HEK293T (cell line): Measurements from ENCODE around the gene FNDC3B.

Source experiments
- ARNT ChIP-seq: fragments of 450-650 bp; IDR thresholded peaks from 2 replicates; pipeline ENCODE4 v1.6.1; 2017; ENCODE audit warnings: mild to moderate bottlenecking
- BHLHE40 ChIP-seq: fragments of 450-650 bp; IDR thresholded peaks from 2 replicates; pipeline ENCODE4 v1.6.1; 2016; ENCODE audit warnings: mild to moderate bottlenecking, moderate library complexity, borderline replicate concordance
- CTBP1 ChIP-seq: fragments of 450-650 bp; IDR thresholded peaks from 2 replicates; pipeline ENCODE4 v1.6.1; 2016; ENCODE audit warnings: borderline replicate concordance
- ELF4 ChIP-seq: fragments of 450-650 bp; IDR thresholded peaks from 2 replicates; pipeline ENCODE4 v1.6.1; 2017; ENCODE audit warnings: antibody characterized with exemption
- FOXA1 ChIP-seq: fragments of 450-650 bp; IDR thresholded peaks from 2 replicates; pipeline ENCODE4 v1.6.1; 2016; ENCODE audit warnings: mild to moderate bottlenecking
- FOXM1 ChIP-seq: fragments of 450-650 bp; IDR thresholded peaks from 2 replicates; pipeline ENCODE4 v1.6.1; 2017; ENCODE audit warnings: mild to moderate bottlenecking, borderline replicate concordance
- HDGF ChIP-seq: fragments of 450-650 bp; IDR thresholded peaks from 2 replicates; pipeline ENCODE4 v1.6.1; 2017; ENCODE audit warnings: antibody characterized with exemption, borderline replicate concordance
- LEF1 ChIP-seq: fragments of 450-650 bp; IDR thresholded peaks from 2 replicates; pipeline ENCODE4 v1.6.1; 2017; ENCODE audit warnings: mild to moderate bottlenecking, borderline replicate concordance
- SP1 ChIP-seq: fragments of 450-650 bp; IDR thresholded peaks from 2 replicates; pipeline ENCODE4 v1.6.1; 2017
- SUZ12 ChIP-seq: fragments of 450-650 bp; IDR thresholded peaks from 2 replicates; pipeline ENCODE4 v1.6.1; 2016; ENCODE audit warnings: mild to moderate bottlenecking
- TARDBP ChIP-seq: fragments of 450-650 bp; IDR thresholded peaks from 2 replicates; pipeline ENCODE4 v1.6.1; 2016
- TF ChIP-seq, protein P1 (sequence below): fragments of 450-650 bp; IDR thresholded peaks from 2 replicates; pipeline ENCODE4 v1.6.1; 2016

GRCh38 chr3:172192830-172193415 lies 153.5 kb downstream of the FNDC3B start:
- TF ChIP-seq SP1 (no peak), SUZ12 (no peak), ARNT (no peak), ELF4 (no peak), FOXM1 (no peak), TARDBP (no peak), FOXA1 (no peak), LEF1 (no peak), BHLHE40 (no peak), CTBP1 (no peak), HDGF (no peak)
- TF ChIP-seq, protein P1, sequence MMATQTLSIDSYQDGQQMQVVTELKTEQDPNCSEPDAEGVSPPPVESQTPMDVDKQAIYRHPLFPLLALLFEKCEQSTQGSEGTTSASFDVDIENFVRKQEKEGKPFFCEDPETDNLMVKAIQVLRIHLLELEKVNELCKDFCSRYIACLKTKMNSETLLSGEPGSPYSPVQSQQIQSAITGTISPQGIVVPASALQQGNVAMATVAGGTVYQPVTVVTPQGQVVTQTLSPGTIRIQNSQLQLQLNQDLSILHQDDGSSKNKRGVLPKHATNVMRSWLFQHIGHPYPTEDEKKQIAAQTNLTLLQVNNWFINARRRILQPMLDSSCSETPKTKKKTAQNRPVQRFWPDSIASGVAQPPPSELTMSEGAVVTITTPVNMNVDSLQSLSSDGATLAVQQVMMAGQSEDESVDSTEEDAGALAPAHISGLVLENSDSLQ: no peak
